CD4-positive, alpha-beta T cell treated with Interleukin-15 for 1 hour (primary cell): ENCODE data around the gene B3GLCT.

Source experiments
- DNase-seq: peaks from one replicate; pipeline ENCODE4 v3.0.0-alpha.2; 2020

The B3GLCT gene

DNA sequence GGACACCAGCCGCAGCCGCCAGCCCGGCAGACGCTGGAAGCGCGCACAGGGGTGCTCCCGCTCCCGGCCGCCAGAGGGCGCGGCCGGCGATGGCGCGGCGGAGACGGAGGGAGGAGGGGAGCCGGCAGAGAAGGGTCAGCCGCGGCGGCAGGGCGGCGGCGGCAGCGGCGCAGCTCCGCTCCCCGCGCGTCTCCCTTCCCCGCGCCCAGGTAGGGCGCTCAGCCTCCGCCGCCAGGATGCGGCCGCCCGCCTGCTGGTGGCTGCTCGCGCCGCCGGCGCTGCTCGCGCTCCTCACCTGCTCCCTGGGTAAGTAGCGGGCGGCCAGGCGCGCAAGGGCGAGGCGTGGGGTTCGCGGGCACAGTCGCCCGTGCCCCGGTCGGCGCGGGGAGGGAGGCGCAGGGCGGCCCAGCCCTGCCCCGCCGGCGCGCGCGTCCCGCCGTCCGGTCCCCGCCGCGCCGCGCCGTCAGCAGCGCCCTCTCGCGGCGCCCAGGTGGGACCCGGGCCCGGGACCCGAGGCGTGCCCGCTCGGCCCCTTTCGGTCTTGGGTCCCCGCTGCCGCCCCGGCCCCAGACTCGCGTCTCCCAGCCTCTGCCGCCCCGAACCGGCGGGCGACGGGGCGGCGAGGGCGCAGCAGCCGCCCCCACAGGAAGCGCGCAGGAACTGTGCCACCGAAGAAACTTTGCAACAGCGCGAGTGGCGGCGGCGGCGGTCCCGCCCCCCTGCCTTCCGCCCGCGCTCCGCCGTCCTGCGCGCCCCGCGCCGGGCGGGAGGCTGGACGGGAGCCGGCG lies at the start of gene B3GLCT:
Gene B3GLCT, plus strand, starts transcription at position 127 of the 788 bp plus-strand sequence. Its CDS starts 110 bp downstream, at position 237.
- peak; percentile 82 for DNase-seq

DNA sequence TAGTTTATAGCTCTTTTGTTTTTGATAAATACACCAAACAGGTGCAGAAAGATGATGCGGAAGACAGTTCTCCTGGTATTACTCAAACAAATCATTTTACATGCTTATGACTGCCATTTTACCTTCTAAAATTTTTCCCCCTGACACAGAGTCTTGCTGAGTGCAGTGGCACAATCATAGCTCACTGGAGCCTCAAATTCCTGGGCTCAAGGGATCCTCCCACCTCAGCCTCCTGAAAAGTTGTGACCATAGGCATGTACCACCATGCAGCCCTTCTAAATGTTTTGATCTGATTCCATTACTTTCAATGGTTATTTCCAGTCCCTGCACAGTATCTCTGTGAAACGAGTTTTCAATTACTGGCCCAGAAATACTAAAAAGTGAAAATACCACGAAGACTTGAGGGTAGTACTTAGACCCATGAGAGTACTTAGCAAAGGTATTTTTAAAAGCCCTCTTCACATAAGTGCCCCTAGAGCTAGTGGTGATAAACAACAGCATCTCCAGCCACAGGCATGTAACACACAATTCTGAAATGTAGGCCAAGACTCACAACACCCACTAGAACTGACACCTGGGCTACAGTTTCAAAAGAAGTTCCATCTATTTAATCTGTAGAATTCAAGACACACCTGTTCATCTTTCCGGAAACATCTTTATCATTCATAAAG lies 49.3 kb upstream of the B3GLCT start:
- no peak for DNase-seq

DNA sequence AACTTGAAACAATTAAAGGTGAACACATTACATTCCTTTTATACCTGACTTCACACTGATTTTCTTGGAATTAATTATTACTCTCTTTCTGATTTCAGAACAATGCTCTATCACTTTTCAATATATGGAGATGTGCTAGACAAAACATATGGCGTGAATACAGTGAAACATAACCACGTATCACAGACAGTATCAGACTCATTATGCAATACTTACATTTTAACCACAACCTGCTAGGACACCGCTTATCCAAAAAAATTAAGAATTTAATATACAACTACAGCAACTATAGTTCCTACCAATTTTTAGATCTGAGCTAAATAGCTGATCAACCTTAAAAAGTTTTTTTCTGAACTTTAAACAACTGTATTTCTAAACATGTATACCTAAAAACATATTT lies 47.9 kb upstream of the B3GLCT start:
- DNase-seq = no peak

DNA sequence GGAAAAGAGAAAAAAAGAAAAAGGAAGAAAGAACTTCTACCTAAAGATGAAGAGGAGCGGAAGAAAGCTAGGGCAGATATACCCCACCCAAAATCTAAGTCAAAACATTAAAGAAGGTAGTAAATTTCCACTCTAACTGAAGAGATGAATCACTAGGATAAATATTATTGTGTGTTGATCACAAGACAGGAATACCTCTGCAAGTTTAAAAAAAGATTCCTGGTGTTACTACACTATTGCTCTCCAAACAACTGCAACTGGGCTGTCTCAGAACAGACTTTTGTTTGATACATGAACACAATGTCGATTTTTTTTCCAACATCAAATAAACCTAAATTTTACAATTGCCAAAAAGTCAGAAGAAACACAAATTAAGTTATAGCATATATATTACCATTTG lies 44.8 kb upstream of the B3GLCT start:
- DNase-seq = no peak

DNA sequence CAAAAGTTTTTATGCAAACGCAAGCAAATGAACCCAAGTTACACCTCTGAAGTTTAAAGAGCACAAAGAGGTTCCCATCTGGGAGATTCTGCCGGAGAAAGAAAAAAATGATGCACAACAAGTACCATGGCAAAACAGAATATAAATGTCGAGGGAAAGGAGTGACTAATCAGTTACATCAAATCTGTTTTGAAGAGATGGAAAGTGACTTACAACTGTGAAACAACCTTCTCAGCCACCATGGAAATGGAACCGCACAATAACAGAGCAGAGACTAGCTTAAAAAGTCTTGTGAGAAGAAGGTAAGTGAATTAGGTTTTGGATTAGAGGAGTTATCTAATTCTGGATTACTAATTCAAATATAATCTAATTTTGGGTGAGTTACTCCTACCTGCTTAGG lies 40.5 kb upstream of the B3GLCT start:
- no peak for DNase-seq

DNA sequence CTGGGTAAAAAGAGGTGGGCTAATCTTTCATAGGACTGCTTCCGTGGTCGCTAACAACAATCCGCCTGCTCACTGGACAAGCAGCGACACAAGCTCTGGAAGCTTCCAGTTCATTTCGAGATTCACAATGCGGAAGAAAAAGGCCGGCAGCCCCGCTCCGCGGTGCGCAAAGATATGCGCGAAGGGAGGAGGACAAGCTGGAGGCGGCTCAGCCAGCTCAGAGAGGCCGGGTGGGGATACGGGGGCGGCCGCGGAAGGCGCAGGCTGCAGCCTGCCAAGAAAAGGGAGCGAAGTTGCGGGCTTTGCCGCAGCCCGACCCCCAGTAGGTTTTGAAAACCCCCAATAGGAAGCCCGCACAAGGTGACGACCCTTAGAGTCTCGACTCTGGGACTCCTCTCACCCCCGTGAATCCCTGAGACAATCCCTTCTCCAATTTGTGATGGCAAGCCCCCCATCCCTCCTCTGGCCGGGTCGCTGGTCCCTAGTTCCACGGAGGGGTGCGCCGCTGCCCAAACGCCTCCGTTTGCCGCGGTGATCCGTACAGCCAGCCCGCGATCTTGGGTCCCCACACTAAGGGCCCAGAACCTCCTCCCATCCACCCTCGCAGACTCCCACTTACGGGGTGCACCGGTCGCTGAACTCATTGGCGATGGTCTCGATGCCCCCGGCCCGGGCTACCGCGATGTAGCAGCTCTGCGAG lies 38.8 kb upstream of the B3GLCT start:
- peak; percentile 66 for DNase-seq

DNA sequence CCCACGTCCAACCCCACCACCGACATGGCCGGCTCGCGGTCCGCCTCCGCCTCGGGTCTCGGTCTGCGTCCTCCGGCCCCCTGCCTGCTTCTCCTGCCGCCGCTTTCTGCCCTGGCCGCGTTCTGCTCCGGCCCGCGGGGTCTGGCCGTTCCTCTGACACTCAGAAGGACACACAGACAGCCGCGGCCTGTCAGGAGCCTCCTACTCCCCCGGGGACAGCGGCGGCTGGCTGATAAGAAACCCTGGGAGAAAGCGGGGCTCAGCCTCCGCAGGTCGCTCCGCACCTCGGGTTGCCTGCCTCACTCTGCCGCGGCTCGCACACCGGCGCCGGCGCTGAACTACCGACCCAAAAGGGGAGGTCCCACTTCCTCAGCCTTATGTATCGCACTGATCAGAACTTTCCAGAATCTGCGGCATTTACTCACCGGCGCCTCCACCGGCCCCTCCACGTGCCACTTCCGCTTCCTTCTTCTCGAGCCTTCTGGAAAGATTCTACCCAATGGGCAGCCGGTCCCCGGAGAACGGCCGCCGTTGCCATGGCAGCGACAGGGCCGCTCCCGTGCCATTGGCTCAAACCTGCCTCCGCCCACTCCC lies 38.1 kb upstream of the B3GLCT start, which contains the start of gene HSPH1:
Gene HSPH1, minus strand, starts transcription at position 348 of the 594 bp plus-strand sequence. Its CDS starts 322 bp downstream, at position 26.
- peak; percentile 99 for DNase-seq

DNA sequence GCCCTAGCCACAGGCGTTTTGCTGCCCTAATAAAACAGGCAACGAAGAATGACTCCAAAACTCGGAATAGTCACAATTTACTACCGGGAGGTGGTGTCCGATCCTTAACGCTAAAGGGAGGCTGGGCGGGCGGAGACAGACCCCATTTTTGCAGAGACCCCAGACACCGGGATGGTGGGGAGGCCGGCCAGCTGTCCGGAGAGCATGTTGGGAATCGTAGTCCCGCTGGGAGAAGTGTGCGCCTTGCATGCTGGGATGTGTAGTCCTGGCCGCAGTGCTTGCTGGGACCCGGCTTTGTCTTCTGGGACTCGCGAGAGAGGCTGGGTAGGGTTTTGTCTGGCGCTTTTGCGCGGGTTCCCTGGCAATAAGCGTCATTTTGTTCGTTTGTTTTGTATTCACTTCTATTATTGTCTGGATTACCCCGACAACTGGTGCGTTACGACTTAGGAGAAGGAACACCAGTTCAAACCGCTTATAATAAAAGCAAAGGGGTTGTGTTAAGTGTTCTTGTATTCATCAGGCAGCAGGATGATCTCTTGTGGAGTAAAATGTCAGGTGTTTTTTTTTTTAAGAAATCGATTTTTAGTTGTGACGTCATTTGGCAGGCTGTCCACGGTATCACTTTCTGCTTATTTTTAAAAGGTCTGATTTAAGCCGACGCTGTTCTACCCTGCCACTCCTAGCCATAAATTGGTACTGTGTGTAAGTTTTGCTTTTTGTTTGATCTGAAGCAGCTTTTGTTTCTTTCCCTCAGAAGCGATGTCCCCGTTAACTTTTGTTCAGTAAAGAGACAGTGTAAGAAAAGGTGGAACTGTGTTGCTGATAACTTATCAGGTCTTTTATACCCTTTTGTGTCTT lies 37.4 kb upstream of the B3GLCT start:
- DNase-seq = peak; percentile 99

DNA sequence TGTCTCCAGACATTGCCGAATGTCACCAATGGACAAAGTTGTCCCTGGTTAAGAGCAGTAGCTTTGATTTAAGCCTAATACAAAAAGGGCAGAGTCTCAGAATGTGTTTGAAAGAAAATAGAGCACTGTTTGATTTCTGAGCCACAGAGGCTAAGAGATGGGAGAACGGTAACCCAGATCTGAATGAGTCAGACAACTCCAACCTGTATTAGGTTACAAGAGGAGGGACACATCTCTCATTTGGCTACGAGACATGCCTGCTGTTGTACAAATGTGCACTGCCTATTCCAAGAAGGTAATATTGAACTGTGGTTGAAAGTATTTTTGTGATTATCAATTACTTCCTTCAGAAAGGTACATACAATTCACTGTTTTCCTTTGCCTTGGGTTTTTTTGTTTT lies 33.2 kb upstream of the B3GLCT start:
- DNase-seq = no peak

DNA sequence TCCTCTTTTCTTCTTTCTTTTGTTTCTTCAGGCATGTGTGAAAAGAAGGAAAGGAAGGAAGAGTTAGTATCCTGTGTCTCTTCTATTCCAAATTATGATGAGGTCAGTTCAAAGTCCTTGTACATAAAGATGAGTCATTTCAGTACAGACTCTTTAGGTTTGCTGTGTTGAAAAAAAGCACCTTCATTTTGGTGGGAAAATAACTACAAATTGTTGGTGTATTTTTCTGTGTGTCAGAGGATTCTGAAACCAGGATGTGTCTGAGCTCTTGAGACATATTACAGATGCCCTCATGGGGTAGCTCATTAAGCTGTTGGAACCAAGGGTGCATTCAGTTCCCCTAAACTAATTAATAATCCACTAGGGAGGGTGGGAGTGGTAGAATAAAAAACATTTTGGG lies 32.3 kb upstream of the B3GLCT start:
- DNase-seq = no peak

DNA sequence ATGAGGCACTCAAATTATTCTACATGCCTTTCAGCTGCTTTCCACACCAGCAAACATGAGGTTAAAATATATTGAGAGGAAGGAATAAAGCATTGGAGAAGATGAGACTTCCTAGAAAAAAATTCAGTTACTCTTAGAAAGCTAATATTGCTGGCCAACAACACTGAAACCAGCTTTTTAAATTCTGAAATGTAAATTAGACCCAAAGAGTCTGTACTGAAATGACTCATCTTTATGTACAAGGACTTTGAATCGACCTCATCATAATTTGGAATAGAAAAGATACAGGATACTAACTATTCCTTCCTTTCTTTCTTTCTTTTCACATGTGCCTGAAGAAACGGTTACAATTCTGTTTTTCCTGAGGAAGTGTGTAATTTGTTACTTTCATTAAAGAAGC lies 31.6 kb upstream of the B3GLCT start:
- DNase-seq = no peak

DNA sequence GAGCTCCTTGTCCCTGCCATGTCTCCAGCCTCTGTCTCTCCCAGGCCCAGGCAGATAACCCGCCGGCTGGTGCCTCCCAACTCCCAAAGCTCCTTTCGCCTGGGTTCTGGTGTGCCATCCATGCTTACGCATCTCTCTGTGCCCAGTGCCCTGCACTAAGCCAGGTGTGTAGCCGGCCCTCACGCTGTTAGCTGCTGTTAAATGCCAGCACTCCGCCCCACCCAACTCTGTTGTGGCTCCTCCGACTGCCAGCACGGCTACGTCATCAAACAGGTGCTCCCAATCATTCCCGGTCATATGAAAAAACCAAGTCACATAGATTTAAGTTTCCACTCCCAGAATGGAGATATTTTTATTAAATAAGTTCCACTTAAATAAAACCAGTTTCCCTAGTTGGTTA lies 31.0 kb upstream of the B3GLCT start:
- no peak for DNase-seq

DNA sequence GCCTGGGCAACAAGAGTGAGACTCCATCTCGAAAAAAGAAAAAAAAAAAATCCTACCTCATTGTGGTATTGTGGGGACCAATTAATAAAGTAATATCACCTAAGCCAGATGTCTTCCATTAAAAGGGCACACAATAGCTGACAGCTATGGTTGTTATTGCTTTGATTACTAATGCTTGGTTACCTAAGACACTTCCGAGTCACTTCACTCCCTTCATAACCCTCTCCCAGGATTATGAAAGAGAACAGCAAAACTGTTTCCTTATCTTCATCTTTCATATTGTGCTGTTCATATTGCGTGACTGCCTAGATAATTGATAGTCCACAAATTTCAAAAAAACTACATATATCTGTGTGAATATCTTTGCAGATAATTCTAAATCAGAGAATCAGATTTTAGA lies 27.8 kb upstream of the B3GLCT start:
- DNase-seq = no peak

DNA sequence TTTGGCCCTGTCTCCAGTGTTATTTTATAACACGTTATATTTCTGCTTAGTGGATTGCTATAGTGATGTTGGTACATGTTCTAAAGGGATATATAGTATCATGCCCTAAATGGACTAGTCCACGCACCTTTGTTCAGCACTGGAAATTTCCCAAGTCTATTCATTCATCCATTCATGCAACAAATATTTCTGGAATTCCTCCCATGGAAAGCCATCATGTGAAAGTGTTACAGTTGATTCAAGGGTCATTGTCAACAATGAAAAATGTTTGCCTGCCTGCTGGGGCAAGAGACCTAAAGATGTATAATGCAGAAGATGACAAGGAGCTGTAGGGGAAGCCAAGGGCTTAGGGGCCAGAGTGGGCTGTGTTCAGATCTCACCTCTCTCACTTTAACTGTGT lies 27.2 kb upstream of the B3GLCT start:
- no peak for DNase-seq

DNA sequence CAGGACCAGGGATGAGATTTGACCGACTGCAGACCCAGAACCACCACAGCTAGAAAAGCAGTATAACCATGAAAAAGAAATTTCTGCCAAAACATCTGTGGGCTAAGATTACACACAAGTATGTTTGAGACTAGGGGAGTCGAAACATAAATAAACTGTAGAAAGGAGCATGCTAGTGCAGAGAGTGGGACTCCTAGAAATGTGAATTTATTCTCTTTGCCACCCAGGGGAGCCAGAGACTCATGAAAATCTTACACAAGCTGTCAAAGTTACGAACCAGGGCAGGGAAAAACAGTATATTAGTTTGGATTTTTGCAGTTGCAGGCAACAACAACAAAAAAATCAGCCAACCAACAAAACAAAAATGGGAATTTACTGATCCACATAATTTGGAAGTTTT lies 25.8 kb upstream of the B3GLCT start:
- DNase-seq = no peak

DNA sequence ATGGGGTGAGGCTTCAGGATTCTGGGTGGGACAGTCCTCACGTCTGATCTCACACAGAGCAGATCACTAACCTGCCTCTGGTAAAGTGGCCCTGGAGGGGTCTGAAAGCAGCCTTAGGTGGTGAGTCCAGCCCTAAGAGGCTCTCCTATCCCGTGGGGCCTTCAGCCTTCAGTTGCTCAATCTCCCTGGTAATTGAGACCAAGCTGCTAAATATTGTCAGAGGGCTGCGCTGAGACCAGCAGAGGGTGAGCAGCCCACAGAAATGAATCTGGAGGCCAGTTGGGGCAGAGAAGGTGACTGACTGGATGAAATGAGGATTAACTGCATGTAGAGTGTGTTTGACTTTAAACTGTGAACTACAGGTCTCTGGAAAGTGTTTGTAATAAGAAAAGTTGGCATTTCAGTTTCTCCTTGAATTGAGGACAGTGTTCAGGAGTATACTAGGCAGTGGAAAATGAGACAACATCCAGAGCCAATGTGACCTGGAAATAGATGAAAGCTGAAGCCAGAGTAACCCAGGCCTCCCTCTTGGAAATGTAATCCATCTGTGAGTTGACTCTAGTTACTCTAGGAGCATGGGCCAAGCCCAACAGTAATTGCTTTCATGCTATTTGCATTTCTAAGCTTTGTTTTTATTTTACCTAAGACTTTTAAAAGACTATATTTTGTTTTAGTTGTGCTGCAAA lies 23.8 kb upstream of the B3GLCT start:
- DNase-seq = no peak

DNA sequence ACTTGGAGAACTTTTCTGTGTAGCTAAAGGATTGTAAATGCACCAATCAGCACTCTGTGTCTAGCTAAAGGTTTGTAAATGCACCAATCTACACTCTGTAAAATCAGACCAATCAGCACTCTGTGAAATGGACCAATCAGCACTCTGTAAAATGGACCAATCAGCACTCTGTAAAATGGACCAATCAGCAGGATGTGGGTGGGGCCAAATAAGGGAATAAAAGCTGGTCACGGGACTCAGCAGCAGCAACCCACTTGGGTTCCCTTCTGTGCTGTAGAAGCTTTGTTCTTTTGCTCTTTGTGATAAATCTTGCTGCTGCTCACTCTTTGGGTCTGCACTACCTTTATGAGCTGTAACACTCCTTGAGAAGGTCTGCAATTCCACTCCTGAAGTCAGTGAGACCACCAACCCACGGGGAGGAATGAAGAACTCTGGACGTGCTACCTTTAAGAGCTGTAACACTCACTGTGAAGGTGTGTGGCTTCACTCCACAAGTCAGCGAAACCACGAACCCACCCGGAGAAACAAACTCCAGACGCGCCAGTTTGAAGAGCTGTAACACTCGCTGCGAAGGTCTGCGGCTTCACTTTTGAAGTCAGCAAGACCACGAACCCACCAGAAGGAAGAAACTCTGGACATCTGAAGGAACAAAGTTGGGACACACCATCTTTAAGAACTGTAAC lies 21.8 kb upstream of the B3GLCT start:
- DNase-seq = peak; percentile 19

DNA sequence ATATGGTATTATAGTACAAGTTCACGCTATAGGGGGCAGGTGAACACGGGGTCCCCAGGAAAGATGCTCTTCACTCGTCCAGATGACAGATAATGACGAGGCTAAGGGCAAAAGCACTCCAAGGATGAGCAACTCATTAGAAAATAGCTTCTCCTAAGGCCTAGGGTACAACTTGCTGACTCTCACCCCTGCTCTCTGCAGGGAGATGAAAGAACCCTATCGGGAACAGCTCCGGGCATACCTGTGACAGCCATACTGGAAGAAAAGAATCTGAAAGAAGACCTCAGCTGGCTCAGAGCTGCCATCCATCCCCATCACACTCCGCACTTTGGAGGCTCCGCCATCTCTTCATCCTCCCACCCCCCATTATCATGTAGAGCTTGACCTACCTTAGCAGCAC lies 20.5 kb upstream of the B3GLCT start:
- DNase-seq = no peak

DNA sequence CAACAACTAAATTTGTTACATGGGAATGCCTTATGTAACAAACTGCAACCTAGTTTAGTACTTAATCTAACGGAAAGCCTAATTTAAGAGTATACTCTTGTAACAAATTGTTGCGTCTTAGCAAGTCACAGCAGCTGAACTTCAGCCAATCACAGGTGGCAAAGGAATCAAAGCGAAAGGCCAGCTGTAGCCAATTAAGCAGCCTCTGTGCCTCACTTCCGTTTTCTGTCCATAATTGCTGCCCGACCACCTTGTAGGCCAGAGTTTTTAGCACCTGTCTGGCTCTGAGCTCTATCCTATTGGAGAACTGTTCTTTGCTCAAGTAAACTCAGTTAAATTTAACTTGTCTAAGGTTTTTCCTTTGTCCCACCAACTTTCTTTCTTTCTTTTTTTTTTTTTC lies 20.0 kb upstream of the B3GLCT start:
- DNase-seq = no peak

DNA sequence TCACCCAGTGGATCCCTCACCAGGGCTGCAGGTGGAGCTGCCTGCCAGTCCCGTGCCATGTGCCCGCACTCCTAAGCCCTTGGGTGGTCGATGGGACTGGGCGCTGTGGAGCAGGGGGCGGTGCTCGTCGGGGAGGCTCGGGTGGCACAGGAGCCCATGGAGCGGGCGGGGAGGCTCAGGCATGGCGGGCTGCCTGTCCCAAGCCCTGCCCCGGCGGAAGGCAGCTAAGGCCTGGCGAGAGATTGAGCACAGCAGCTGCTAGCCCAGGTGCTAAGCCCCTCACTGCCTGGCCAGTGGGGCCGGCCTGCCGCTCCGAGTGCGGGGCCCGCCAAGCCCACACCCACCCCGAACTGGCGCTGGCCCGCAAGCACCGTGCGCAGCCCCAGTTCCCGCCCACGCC lies 16.8 kb upstream of the B3GLCT start:
- no peak for DNase-seq

DNA sequence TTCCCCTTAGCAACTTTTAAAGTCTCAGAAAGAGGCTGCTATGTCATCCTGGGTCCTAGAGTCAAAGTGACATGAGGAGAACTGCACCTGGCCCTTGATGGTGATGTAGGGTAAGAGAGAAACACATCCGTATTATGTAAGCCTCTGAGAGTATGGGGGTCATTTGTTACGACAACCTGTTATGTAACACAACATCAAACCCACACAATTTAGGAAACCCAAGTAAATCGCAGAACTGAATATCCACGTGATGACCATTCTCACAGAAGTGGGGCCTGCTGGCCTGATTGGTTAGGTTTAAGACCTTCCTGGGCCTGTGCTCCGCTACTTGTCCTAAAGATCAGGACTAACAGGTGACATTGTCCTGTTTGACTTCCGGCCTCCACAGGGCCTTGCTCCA lies 15.3 kb upstream of the B3GLCT start:
- no peak for DNase-seq
